SK-N-SH (cell line): ENCODE measurements around the gene FCRL5. TPM values are rescaled to one million over a fixed set of nuclear protein-coding genes. Genes with fewer than 3 reads are reported as not detected.
A peak's percentile ranks its signal among the peaks of the same experiment; 100 is the strongest.

ENCODE experiments used
- CTCF ChIA-PET: fragments of 300-600, 350-600 bp; formaldehyde crosslinking; extraction: SDS; loops from one replicate; lab custom pipeline; 2021; lab: Yijun Ruan, JAX
- POLR2A ChIA-PET: fragments of 350-600 bp; sonication (Branson Sonifier 250); formaldehyde crosslinking; extraction: SDS; loops from one replicate; lab custom pipeline; 2020; ENCODE audit warnings: antibody characterized with exemption, inconsistent platforms; lab: Yijun Ruan, JAX
- DNase-seq: peaks from one replicate; pipeline ENCODE4 v3.0.0; 2012
- H2AFZ ChIP-seq: fragments of 200-600 bp; sonication (generic); 2 replicates; pipeline ENCODE4 v1.8.1; 2016; ENCODE audit warnings: antibody characterized with exemption, mild to moderate bottlenecking, low read depth
- H3F3A ChIP-seq: fragments of 200-600 bp; sonication (generic); replicated peaks from 2 replicates; pipeline ENCODE3; 2016; ENCODE audit warnings: antibody characterized with exemption, mild to moderate bottlenecking; ENCODE audit not compliant: insufficient read depth
- H3K27ac ChIP-seq, 2 experiments: fragments of 200-500 bp in 1 of 2; fragments of 200-600 bp in 1 of 2; sonication (Bioruptor generic) in 1 of 2; sonication (generic), shearing (Covaris generic) in 1 of 2; 2 replicates each; pipeline versions ENCODE4 v1.5.1 to v1.6.1; 2014 to 2016; ENCODE audit warnings: low read depth in 2 of 2, inconsistent platforms in 1 of 2, low read length in 1 of 2, mild to moderate bottlenecking in 1 of 2, mixed read lengths in 1 of 2
- H3K27me3 ChIP-seq: fragments of 200-600 bp; sonication (generic), shearing (Covaris generic); 2 replicates; pipeline ENCODE4 v1.6.1; 2016; ENCODE audit warnings: mixed run types; ENCODE audit not compliant: insufficient read depth
- H3K36me3 ChIP-seq, 2 experiments: fragments of 200-500 bp in 1 of 2; fragments of 200-600 bp in 1 of 2; sonication (Bioruptor generic) in 1 of 2; sonication (generic) in 1 of 2; replicated peaks in 1 of 2; 2 replicates each; pipeline versions ENCODE3 to v1.5.1; 2014 to 2016; ENCODE audit warnings: low read length in 1 of 2, mild to moderate bottlenecking in 1 of 2; ENCODE audit not compliant: insufficient read depth in 2 of 2, control insufficient read depth in 1 of 2
- H3K4me1 ChIP-seq, 2 experiments: fragments of 200-500 bp in 1 of 2; fragments of 200-600 bp in 1 of 2; sonication (Bioruptor generic) in 1 of 2; sonication (generic), shearing (Covaris generic) in 1 of 2; 2 replicates each; pipeline versions ENCODE4 v1.5.1 to v1.6.1; 2014 to 2016; ENCODE audit warnings: low read depth in 1 of 2, low read length in 1 of 2, mixed run types in 1 of 2; ENCODE audit not compliant: insufficient read depth in 2 of 2, control insufficient read depth in 1 of 2
- H3K4me2 ChIP-seq: fragments of 200-600 bp; sonication (generic), shearing (Covaris generic); 2 replicates; pipeline ENCODE4 v1.6.1; 2017; ENCODE audit warnings: mixed run types
- H3K4me3 ChIP-seq, 2 experiments: fragments of 200-500 bp in 1 of 2; fragments of 200-600 bp in 1 of 2; sonication (Bioruptor generic) in 1 of 2; sonication (generic), shearing (Covaris generic) in 1 of 2; 2 replicates each; pipeline versions ENCODE4 v1.5.1 to v1.8.1; 2014 to 2016; ENCODE audit warnings: low read depth in 2 of 2, inconsistent platforms in 1 of 2, low read length in 1 of 2, mild to moderate bottlenecking in 1 of 2, mixed read lengths in 1 of 2, moderate library complexity in 1 of 2
- H3K79me2 ChIP-seq: fragments of 200-600 bp; sonication (generic); 2 replicates; pipeline ENCODE4 v1.8.1; 2017; ENCODE audit warnings: mild to moderate bottlenecking; ENCODE audit not compliant: insufficient read depth
- H3K9ac ChIP-seq: fragments of 200-600 bp; sonication (generic); 2 replicates; pipeline ENCODE4 v1.6.1; 2017; ENCODE audit warnings: mixed run types
- H3K9me2 ChIP-seq: fragments of 200-600 bp; sonication (generic); 2 replicates; pipeline ENCODE4 v1.6.1; 2017; ENCODE audit warnings: mixed run types
- H3K9me3 ChIP-seq: fragments of 200-600 bp; sonication (generic); 2 replicates; pipeline ENCODE4 v1.6.1; 2017; ENCODE audit warnings: mixed run types, mild to moderate bottlenecking, moderate library complexity
- H4K20me1 ChIP-seq: fragments of 200-600 bp; sonication (generic); 2 replicates; pipeline ENCODE4 v1.6.1; 2017; ENCODE audit warnings: mild to moderate bottlenecking, mixed run types; ENCODE audit not compliant: insufficient read depth
- CTCF ChIP-seq: fragments of 200-600 bp; sonication (generic); IDR thresholded peaks from 2 replicates; pipeline ENCODE4 v1.6.1; 2017; ENCODE audit warnings: antibody characterized with exemption, mild to moderate bottlenecking, moderate library complexity
- RAD21 ChIP-seq: IDR thresholded peaks from 2 replicates; pipeline ENCODE4 v1.6.1; 2012; ENCODE audit warnings: mild to moderate bottlenecking, low read length
- REST ChIP-seq: IDR thresholded peaks from 2 replicates; pipeline ENCODE4 v1.6.1; 2012; ENCODE audit warnings: mild to moderate bottlenecking, low read depth, low read length, moderate library complexity
- SMC3 ChIP-seq: IDR thresholded peaks from 2 replicates; pipeline ENCODE4 v1.6.1; 2012; ENCODE audit warnings: low read depth, low read length, improper control_type of control experiment
- WGBS: methylation state at CpG from one replicate; pipeline ENCODE4 v1.1.6; 2017; ENCODE audit warnings: low lambda C conversion rate; 5-methylcytosine and 5-hydroxymethylcytosine counted together
- polyA plus RNA-seq, 3 experiments: library from polyadenylated mRNA; depleted of rRNA; stranded (reverse); fragments of >200 nt; gene quantifications; 2 replicates each; pipeline ENCODE4 v1.2.3, GENCODE V29; 2012

The FCRL5 gene
- polyA plus RNA-seq, 1 of the 3 experiments (the other 2 are of a cell fraction): not detected

- H3K9ac ChIP-seq: no peak overlapping the region
- no peaks in the 10 kb centered on the region for H3K79me2 ChIP-seq
- H4K20me1 ChIP-seq: no peaks in the 10 kb centered on the region
- peaks cover 7% of the 10 kb centered on the region; the same call in 1 of the 2 replicates for H3K27me3 ChIP-seq
- no peaks in the 10 kb centered on the region for H3K9me3 ChIP-seq
- no peaks in the 10 kb centered on the region for H3K4me1 ChIP-seq
- no peak overlapping the region for H3K4me2 ChIP-seq
- peak overlapping the region in 1 of 2 experiments; percentile 36; a peak in 1 of 4 replicates for H3K4me3 ChIP-seq
- TF ChIP-seq REST (no peak), CTCF (peak; percentile 66), RAD21 (peak; percentile 51)
- no peaks in the 10 kb centered on the region for H3F3A ChIP-seq
- WGBS: 5% methylated on average over 13 of the region's 13 CpGs
- no peak overlapping the region for H3K27ac ChIP-seq
- no peaks in the 10 kb centered on the region for H3K36me3 ChIP-seq
- ChIA-PET CTCF (interaction anchor here (0.8 to 3.8 kb wide), 16 partner anchors 10 to 322 kb away, joined by 3 to 28 read pairs (median 4); no protein-coding TSS in a partner anchor), POLR2A (no interaction called here)
- no peaks in the 10 kb centered on the region for H3K9me2 ChIP-seq
- H2AFZ ChIP-seq: no peak overlapping the region
- peak; percentile 50 for DNase-seq
These were observed 46.6 kb downstream of the FCRL5 start for GRCh38 chr1:157505481-157506272.

GRCh38 chr1:157504646-157505045 is 47.7 kb downstream of the FCRL5 start:
- Histone ChIP-seq H3K27me3 (peaks cover 7% of the 10 kb centered on the region; the same call in 1 of the 2 replicates), H3K4me2 (no peak overlapping the region), H3K9me3 (no peaks in the 10 kb centered on the region), H3K36me3 (no peaks in the 10 kb centered on the region), H3F3A (no peaks in the 10 kb centered on the region), H2AFZ (no peak overlapping the region), H4K20me1 (no peaks in the 10 kb centered on the region), H3K79me2 (no peaks in the 10 kb centered on the region), H3K27ac (no peak overlapping the region), H3K9me2 (no peaks in the 10 kb centered on the region), H3K4me1 (no peaks in the 10 kb centered on the region), H3K4me3 (no peak overlapping the region), H3K9ac (no peak overlapping the region)
- DNase-seq: no peak
- WGBS: 6% methylated on average over 6 of the region's 6 CpGs
- no peak for TF ChIP-seq SMC3
- ChIA-PET CTCF (interaction anchor here (0.9 to 3.8 kb wide), 9 partner anchors 9 to 75 kb away, joined by 3 to 28 read pairs (median 5); no protein-coding TSS in a partner anchor), POLR2A (no interaction called here)
